ENCODE results near the gene RAB36.

- TF ChIP-seq POLR2A (IDR thresholded peaks at IDR 0.05) (no peak), CTCF (IDR thresholded peaks at IDR 0.05) (no peak), EP300 (IDR thresholded peaks at IDR 0.05) (no peak)
Observed at GRCh38 chr22:23177197-23177596, 31.9 kb downstream of the RAB36 start.

Measured in ovary (tissue), 3 donors.